Measurements from ENCODE around the gene GGCT.
"Not testable (repeated sequence)": the region's sequence is repeated elsewhere in the genome, so short reads cannot be mapped to it uniquely, and the experiment has no call there.

GGCT gene

DNA sequence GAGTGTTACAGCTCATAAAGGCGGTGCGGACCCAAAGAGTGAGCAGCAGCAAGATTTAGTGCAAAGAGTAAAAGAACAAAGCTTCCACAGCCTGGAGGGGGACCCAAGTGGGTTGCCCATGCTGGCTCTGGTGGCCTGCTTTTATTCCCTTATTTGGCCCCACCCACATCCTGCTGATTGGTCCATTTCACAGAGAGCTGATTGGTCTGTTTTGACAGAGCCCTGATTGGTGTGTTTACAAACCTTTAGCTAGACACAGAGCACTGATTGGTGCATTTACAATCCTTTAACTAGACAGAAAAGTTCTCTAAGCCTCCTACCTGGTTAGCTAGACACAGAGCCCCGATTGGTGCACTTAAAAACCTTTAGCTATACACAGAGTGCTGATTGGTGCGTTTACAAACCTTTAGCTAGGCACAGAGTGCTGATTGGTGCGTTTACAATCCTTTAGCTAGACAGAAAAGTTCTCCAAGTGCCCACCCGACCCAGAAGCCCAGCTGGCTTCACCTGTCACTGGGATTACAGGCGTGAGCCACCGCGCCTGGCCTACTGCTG, 2.8 kb upstream of the GGCT start:
- not testable (repeated sequence) for H3K4me3 ChIP-seq (ENCODE audit: insufficient read depth, low read depth, low read length); H3K27ac ChIP-seq (ENCODE audit: insufficient read depth, low read depth, low read length, poor library complexity, severe bottlenecking); H3K27me3 ChIP-seq (ENCODE audit: control insufficient read depth, insufficient read depth, low read length, poor library complexity, severe bottlenecking); H3K9me3 ChIP-seq (ENCODE audit: control insufficient read depth, low read length); H3K36me3 ChIP-seq (ENCODE audit: control insufficient read depth, insufficient read depth, low read length); H3K4me1 ChIP-seq (ENCODE audit: control insufficient read depth, insufficient read depth, low read length)
- 94 to 95% methylated on average over 9 of the region's 9 CpGs for WGBS, 2 experiments

DNA sequence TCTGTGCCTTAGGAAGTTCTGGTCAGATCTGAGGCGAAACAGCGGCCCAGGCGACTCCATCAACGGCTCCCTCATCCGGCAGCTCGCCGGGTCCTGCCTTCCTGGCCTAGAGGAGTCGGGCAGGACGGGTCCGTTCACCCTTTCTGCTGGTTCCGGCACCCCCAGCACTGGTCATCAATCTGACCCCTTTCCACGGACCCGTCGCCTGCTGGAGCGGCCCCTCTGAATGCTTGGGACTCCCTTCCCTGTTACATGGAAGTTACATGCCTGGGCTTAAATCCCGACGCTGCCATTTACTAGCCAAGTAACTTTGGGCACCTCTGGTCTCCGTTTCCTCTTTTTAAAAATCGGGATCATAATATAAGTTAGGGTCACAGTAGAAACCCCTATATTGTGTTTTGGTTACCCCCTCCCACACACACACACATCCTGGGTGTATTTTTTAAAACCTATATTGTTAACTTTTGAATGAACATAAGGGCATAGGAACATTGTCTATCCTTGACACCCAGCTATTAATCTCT, 607 bp upstream of the GGCT start:
- H3K9me3 ChIP-seq (ENCODE audit: control insufficient read depth, low read length): no peaks in the 10 kb centered on the region
- 88 to 90% methylated on average over 19 of the region's 19 CpGs for WGBS, 2 experiments
- H3K4me1 ChIP-seq (ENCODE audit: control insufficient read depth, insufficient read depth, low read length): no peaks in the 10 kb centered on the region
- no peaks in the 10 kb centered on the region for H3K36me3 ChIP-seq (ENCODE audit: control insufficient read depth, insufficient read depth, low read length)
- H3K27me3 ChIP-seq (ENCODE audit: control insufficient read depth, insufficient read depth, low read length, poor library complexity, severe bottlenecking): no peaks in the 10 kb centered on the region
- H3K4me3 ChIP-seq (ENCODE audit: insufficient read depth, low read depth, low read length): peak overlapping the region; percentile 77
- no peak overlapping the region for H3K27ac ChIP-seq (ENCODE audit: insufficient read depth, low read depth, low read length, poor library complexity, severe bottlenecking)

DNA sequence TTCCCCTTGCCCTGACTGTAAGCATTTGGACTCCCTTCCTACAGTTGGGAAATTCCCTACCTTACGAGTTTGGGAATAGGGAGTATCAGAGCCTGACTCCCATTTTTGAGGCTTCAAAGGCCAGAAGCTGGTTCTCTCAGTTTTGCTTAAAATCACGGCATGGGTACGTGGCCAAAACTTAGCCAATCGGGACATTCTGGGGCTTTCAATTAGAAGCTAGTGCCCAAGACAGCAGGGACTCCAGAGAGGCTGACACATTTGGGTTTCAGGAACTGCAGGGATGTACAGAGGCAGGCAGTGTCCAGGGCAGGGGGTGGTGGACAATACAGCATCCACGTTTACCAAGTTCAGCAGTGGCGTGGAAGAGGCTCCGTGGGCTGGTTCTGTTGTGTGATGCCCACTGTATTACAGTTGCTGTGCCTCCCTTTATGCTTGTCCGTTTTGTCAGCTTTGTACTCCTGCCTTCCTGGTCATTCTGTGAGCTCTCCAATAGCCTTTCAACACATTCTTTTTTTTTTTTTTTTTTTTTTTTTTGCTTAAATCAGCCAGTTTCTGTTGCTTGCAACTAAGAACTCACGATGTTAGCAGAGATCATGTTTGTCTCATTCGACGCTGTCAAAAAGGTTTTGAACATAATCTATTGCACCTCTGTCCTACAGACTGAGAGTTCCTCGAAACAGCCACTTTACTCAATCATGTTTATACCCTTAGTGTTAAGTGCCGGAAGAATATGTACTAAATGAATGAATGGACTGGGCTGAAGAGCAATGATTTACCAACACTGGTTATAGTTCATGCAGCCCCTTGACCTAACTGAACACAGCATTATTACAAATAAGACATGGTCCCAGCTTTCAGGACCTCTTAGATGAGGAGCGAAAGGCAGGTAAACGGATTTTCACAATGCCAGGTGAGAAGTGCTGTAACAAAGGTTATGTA, 1.1 kb downstream of the GGCT start:
- Histone ChIP-seq H3K27me3 (ENCODE audit: control insufficient read depth, insufficient read depth, low read length, poor library complexity, severe bottlenecking) (no peaks in the 10 kb centered on the region), H3K4me3 (ENCODE audit: insufficient read depth, low read depth, low read length) (peak overlapping the region; percentile 77), H3K9me3 (ENCODE audit: control insufficient read depth, low read length) (no peaks in the 10 kb centered on the region), H3K27ac (ENCODE audit: insufficient read depth, low read depth, low read length, poor library complexity, severe bottlenecking) (no peak overlapping the region), H3K36me3 (ENCODE audit: control insufficient read depth, insufficient read depth, low read length) (peaks cover 6% of the 10 kb centered on the region), H3K4me1 (ENCODE audit: control insufficient read depth, insufficient read depth, low read length) (no peaks in the 10 kb centered on the region)
- 74 to 76% methylated on average over 13 to 15 of the region's 15 CpGs for WGBS, 2 experiments

DNA sequence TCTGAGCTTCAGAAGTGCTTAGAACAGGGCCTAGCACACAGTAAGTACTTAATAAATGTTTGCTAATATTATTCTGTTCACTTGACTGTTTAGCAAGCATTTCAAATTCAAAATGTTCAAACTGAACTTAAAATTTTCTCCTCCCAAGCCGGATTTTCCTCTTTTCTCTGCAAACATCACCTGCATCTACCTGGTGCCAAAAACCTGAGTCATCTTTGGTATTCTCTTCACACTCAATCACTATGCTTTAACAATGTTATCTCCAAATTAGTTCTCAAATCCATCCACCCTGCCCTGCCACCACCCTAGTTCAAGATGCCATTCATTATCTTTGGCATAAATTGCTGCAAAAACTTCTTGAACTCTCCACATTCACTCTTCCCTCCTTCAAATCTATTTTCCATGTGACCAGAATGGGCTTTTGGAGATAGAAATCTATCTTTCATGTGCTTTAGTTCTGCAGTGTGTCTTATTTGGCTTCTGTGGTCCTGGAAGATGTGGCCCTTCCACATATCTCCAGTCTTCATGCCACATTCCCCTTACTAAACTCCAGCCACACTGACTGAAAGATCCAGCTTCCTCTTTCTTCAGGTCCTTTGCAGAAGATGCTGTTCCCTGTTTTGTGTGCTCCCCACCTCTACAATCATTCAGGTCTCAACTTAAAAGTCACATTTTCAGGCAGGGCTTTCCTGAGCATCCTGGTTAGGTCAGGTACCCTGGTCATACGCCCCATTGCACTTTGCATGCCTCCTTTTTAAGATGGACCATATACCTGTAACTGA, 2.0 kb downstream of the GGCT start:
- H3K36me3 ChIP-seq (ENCODE audit: control insufficient read depth, insufficient read depth, low read length): peaks cover 11% of the 10 kb centered on the region
- H3K27me3 ChIP-seq (ENCODE audit: control insufficient read depth, insufficient read depth, low read length, poor library complexity, severe bottlenecking): no peaks in the 10 kb centered on the region
- no peaks in the 10 kb centered on the region for H3K4me1 ChIP-seq (ENCODE audit: control insufficient read depth, insufficient read depth, low read length)
- H3K27ac ChIP-seq (ENCODE audit: insufficient read depth, low read depth, low read length, poor library complexity, severe bottlenecking): no peak overlapping the region
- no peaks in the 10 kb centered on the region for H3K9me3 ChIP-seq (ENCODE audit: control insufficient read depth, low read length)
- WGBS, 2 experiments: 91 to 95% methylated on average over 2 of the region's 2 CpGs
- H3K4me3 ChIP-seq (ENCODE audit: insufficient read depth, low read depth, low read length): no peak overlapping the region

DNA sequence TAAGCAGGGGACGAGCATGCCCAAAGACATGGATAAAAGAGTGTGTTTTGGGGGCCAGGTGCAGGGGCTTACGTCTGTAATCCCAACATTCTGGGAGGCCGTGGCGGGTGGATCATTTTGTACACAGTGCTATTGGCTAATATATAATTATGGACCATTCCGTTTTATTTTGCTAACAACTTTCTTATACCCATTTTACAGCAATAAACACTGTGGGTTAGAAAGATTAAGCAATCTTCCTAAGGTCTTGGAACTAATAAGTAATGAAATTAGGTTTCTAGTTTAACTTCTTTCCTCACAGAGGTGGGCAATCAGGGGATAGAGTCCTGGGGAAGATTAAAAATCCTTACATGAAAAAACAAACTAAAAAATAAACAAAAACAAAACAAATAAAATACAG, 3.4 kb downstream of the GGCT start:
- H3K27ac ChIP-seq (ENCODE audit: insufficient read depth, low read depth, low read length, poor library complexity, severe bottlenecking): no peak overlapping the region
- peaks cover 25% of the 10 kb centered on the region for H3K36me3 ChIP-seq (ENCODE audit: control insufficient read depth, insufficient read depth, low read length)
- WGBS, 2 experiments: 92 to 95% methylated on average over 4 of the region's 5 CpGs
- H3K9me3 ChIP-seq (ENCODE audit: control insufficient read depth, low read length): no peaks in the 10 kb centered on the region
- H3K4me3 ChIP-seq (ENCODE audit: insufficient read depth, low read depth, low read length): no peak overlapping the region
- no peaks in the 10 kb centered on the region for H3K27me3 ChIP-seq (ENCODE audit: control insufficient read depth, insufficient read depth, low read length, poor library complexity, severe bottlenecking)
- H3K4me1 ChIP-seq (ENCODE audit: control insufficient read depth, insufficient read depth, low read length): no peaks in the 10 kb centered on the region

DNA sequence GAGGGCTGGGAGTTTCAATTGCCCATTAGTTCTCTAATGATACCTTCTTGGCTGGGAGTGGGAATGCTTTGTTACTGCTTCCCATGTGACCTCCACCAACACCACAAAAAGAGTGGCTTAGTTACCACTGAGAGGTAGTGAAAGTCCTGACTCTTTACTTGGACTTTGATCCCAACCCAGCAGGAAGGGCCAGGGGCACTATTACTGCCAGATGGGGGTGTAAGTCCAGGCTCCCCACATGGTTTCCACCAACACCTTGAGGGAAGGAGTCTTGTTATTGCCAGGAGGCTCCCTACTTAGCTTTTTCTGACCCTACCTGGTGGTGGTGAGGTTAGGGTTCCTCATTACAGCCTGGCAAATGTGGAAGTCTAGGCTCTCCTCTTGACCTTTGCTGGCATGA, 11.4 kb downstream of the GGCT start:
- peaks cover 2% of the 10 kb centered on the region for H3K9me3 ChIP-seq (ENCODE audit: control insufficient read depth, low read length)
- peaks cover 20% of the 10 kb centered on the region for H3K36me3 ChIP-seq (ENCODE audit: control insufficient read depth, insufficient read depth, low read length)
- H3K27ac ChIP-seq (ENCODE audit: insufficient read depth, low read depth, low read length, poor library complexity, severe bottlenecking): no peak overlapping the region
- H3K27me3 ChIP-seq (ENCODE audit: control insufficient read depth, insufficient read depth, low read length, poor library complexity, severe bottlenecking): no peaks in the 10 kb centered on the region
- H3K4me1 ChIP-seq (ENCODE audit: control insufficient read depth, insufficient read depth, low read length): no peaks in the 10 kb centered on the region
- H3K4me3 ChIP-seq (ENCODE audit: insufficient read depth, low read depth, low read length): no peak overlapping the region

DNA sequence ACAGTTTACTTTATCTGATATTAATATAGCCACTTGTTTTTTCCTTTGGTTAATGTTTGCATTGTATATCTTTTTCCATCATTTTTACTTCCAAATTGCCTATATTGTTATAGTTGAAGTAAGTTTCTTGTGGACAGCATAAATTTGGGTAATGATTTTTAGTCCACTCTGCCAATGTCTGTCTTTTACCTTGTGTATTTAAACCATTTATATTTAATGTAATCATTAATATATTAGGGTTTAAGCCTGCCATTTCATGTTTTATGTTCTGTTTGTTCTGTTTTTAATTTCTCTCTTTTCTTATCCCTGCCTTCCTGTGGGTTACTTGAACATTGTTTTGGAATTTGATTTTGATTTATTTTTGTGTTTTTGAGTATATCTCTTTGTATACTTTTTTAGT, 13.2 kb downstream of the GGCT start:
- H3K9me3 ChIP-seq (ENCODE audit: control insufficient read depth, low read length): peaks cover 2% of the 10 kb centered on the region
- peaks cover 7% of the 10 kb centered on the region for H3K36me3 ChIP-seq (ENCODE audit: control insufficient read depth, insufficient read depth, low read length)
- H3K27me3 ChIP-seq (ENCODE audit: control insufficient read depth, insufficient read depth, low read length, poor library complexity, severe bottlenecking): no peaks in the 10 kb centered on the region
- H3K4me3 ChIP-seq (ENCODE audit: insufficient read depth, low read depth, low read length): no peak overlapping the region
- no peaks in the 10 kb centered on the region for H3K4me1 ChIP-seq (ENCODE audit: control insufficient read depth, insufficient read depth, low read length)
- H3K27ac ChIP-seq (ENCODE audit: insufficient read depth, low read depth, low read length, poor library complexity, severe bottlenecking): no peak overlapping the region

DNA sequence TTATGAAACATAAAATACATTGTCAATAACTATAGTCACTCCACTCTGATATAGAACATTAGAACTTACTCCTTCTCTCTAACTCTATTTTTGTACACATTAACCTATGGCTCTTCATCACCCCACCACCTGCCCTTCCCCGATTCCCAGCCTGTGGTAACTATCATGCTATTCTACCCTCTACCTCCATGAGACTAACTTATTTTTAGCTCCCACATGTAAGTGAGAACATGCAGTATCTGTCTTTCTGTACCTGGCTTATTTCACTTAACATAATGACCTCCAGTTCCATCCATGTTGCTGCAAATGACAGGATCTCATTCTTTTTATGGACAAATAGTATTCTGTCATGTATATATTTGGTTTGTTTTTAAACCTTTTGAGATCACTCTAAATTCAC, 17.3 kb downstream of the GGCT start:
- Histone ChIP-seq H3K9me3 (ENCODE audit: control insufficient read depth, low read length) (peaks cover 2% of the 10 kb centered on the region), H3K36me3 (ENCODE audit: control insufficient read depth, insufficient read depth, low read length) (no peaks in the 10 kb centered on the region), H3K27me3 (ENCODE audit: control insufficient read depth, insufficient read depth, low read length, poor library complexity, severe bottlenecking) (no peaks in the 10 kb centered on the region), H3K27ac (ENCODE audit: insufficient read depth, low read depth, low read length, poor library complexity, severe bottlenecking) (no peak overlapping the region), H3K4me1 (ENCODE audit: control insufficient read depth, insufficient read depth, low read length) (no peaks in the 10 kb centered on the region), H3K4me3 (ENCODE audit: insufficient read depth, low read depth, low read length) (no peak overlapping the region)
- 91 to 97% methylated on average over 1 of the region's 1 CpG for WGBS, 2 experiments

DNA sequence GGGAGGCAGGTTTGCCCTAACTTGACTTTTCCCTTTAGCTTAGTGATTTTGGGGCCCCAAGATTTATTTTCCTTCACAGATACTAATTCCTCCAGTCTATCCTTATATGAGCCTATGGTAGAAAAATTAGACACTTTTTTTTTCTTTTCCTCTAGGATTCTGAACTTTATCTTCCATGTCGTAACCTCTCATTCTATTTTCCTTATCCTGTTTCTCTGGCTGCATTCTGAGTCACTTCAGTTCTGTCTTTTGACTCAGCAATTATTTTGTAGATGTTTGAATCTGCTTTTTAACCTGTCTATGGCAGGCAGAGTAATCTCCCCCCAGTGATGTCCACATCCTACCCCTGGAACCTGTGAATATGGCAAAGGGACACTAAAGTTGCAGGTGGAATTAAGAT, 19.0 kb downstream of the GGCT start:
- no peaks in the 10 kb centered on the region for H3K4me1 ChIP-seq (ENCODE audit: control insufficient read depth, insufficient read depth, low read length)
- H3K9me3 ChIP-seq (ENCODE audit: control insufficient read depth, low read length): peaks cover 2% of the 10 kb centered on the region
- no peak overlapping the region for H3K4me3 ChIP-seq (ENCODE audit: insufficient read depth, low read depth, low read length)
- H3K36me3 ChIP-seq (ENCODE audit: control insufficient read depth, insufficient read depth, low read length): no peaks in the 10 kb centered on the region
- no peak overlapping the region for H3K27ac ChIP-seq (ENCODE audit: insufficient read depth, low read depth, low read length, poor library complexity, severe bottlenecking)
- no peaks in the 10 kb centered on the region for H3K27me3 ChIP-seq (ENCODE audit: control insufficient read depth, insufficient read depth, low read length, poor library complexity, severe bottlenecking)
- WGBS, 2 experiments: 92 to 100% methylated on average over 1 of the region's 1 CpG

DNA sequence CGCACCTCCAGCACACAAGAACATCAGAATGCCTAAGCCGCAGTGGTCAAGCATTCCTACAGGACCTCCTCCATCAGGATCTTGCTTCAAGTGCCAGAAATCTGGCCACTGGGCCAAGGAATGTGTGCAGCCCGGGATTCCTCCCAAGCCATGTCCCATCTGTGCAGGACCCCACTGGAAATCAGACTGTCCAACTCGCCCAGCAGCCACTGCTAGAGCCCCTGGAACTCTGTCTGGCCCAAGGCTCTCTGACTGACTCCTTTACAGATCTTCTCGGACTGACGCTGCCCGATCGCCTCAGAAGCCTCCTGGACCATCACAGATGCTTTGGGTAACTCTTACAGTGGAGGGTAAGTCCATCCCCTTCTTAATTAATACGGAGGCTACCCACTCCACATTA, 23.2 kb downstream of the GGCT start:
- H3K36me3 ChIP-seq (ENCODE audit: control insufficient read depth, insufficient read depth, low read length); H3K4me3 ChIP-seq (ENCODE audit: insufficient read depth, low read depth, low read length); H3K9me3 ChIP-seq (ENCODE audit: control insufficient read depth, low read length); H3K27ac ChIP-seq (ENCODE audit: insufficient read depth, low read depth, low read length, poor library complexity, severe bottlenecking); H3K4me1 ChIP-seq (ENCODE audit: control insufficient read depth, insufficient read depth, low read length): not testable (repeated sequence)
- peaks cover 13% of the 10 kb centered on the region for H3K27me3 ChIP-seq (ENCODE audit: control insufficient read depth, insufficient read depth, low read length, poor library complexity, severe bottlenecking)
- whole genome bisulfite sequencing, 2 experiments: 95 to 96% methylated on average over 9 of the region's 9 CpGs

All from ectodermal cell (in vitro differentiated cells).